Prostate gland (tissue), 2 donors: ENCODE data around the gene ZNF266.

Source experiments
- POLR2A ChIP-seq: fragments of 450-650 bp; IDR thresholded peaks from one replicate; pipeline ENCODE4 v1.6.1; 2016; ENCODE audit warnings: antibody characterized with exemption, mild to moderate bottlenecking
- POLR2AphosphoS5 ChIP-seq: sonication (generic); formaldehyde crosslinking; IDR thresholded peaks from one replicate; pipeline ENCODE4 v1.6.1; 2017; ENCODE audit warnings: antibody characterized with exemption
- TF ChIP-seq, protein P1 (sequence below), 4 experiments: fragments of 200-600 bp in 2 of 4; fragments of 450-650 bp in 2 of 4; sonication (generic) in 2 of 4; IDR thresholded peaks; 1 replicate in 3 of 4; 2 replicates in 1 of 4; pipeline ENCODE4 v1.5.1; 2016 to 2019; ENCODE audit warnings: antibody characterized with exemption in 4 of 4, mild to moderate bottlenecking in 2 of 4, moderate library complexity in 2 of 4

DNA sequence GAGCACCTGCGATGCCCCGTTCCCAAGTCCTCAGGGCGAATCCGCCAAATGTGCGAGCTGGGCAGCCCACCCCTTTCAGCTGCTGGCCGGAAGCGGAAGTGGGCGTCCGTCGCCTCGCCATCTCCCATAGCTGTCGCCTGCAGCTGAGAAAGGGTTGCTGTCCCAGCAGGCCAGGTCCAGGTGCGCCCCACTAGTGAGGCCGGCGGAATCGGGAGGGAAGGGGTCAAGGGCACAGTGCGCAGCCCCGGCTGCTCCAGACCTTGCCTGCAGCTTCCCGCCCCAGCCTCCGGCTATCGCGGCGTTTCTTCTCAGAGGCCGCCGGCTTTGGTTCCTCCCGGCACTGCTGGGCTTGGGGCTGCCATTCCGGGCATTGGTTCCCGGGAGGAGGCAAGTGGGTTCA is 72.5 kb downstream of the ZNF266 start, which contains the start of gene ZNF177:
- TF ChIP-seq, protein P1, sequence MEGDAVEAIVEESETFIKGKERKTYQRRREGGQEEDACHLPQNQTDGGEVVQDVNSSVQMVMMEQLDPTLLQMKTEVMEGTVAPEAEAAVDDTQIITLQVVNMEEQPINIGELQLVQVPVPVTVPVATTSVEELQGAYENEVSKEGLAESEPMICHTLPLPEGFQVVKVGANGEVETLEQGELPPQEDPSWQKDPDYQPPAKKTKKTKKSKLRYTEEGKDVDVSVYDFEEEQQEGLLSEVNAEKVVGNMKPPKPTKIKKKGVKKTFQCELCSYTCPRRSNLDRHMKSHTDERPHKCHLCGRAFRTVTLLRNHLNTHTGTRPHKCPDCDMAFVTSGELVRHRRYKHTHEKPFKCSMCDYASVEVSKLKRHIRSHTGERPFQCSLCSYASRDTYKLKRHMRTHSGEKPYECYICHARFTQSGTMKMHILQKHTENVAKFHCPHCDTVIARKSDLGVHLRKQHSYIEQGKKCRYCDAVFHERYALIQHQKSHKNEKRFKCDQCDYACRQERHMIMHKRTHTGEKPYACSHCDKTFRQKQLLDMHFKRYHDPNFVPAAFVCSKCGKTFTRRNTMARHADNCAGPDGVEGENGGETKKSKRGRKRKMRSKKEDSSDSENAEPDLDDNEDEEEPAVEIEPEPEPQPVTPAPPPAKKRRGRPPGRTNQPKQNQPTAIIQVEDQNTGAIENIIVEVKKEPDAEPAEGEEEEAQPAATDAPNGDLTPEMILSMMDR (IDR thresholded peaks at IDR 0.05): no peak
- no peak for TF ChIP-seq POLR2A
- TF ChIP-seq POLR2AphosphoS5: no peak
